Brain microvascular endothelial cell (primary cell): ENCODE measurements around the gene RSBN1L.

Experiments
- DNase-seq: peaks from one replicate; pipeline ENCODE4 v3.0.0-alpha.2; 2020
- H3K27ac ChIP-seq: fragments of 250-450 bp; sonication (Bioruptor Pico); 2 replicates; pipeline ENCODE4 v1.5.1; 2020; ENCODE audit warnings: mild to moderate bottlenecking, moderate library complexity
- H3K27me3 ChIP-seq: fragments of 250-450 bp; sonication (Bioruptor Pico); replicated peaks from 2 replicates; pipeline ENCODE4 v1.5.1; 2020; ENCODE audit warnings: mild to moderate bottlenecking
- H3K36me3 ChIP-seq: fragments of 250-450 bp; sonication (Bioruptor Pico); replicated peaks from 2 replicates; pipeline ENCODE4 v1.5.1; 2020; ENCODE audit warnings: mild to moderate bottlenecking
- H3K4me3 ChIP-seq: 2 replicates; pipeline ENCODE4 v1.5.1; 2011; ENCODE audit warnings: low read depth, mild to moderate bottlenecking, control low read depth, low read length, moderate library complexity
- in situ Hi-C: cut with HindIII; loops from 2 replicates; pipeline ENCODE4 v1.10.0; 2017; ENCODE audit warnings: low sequenced_read_pairs, low pct_ligation_motif_present
- TF ChIP-seq, protein P1 (sequence below): IDR thresholded peaks from 2 replicates; pipeline ENCODE4 v1.5.1; 2011; ENCODE audit warnings: low read depth, mild to moderate bottlenecking, moderate library complexity, low read length, control low read depth, inconsistent platforms; ENCODE audit errors: missing control alignments

Gene RSBN1L

DNA sequence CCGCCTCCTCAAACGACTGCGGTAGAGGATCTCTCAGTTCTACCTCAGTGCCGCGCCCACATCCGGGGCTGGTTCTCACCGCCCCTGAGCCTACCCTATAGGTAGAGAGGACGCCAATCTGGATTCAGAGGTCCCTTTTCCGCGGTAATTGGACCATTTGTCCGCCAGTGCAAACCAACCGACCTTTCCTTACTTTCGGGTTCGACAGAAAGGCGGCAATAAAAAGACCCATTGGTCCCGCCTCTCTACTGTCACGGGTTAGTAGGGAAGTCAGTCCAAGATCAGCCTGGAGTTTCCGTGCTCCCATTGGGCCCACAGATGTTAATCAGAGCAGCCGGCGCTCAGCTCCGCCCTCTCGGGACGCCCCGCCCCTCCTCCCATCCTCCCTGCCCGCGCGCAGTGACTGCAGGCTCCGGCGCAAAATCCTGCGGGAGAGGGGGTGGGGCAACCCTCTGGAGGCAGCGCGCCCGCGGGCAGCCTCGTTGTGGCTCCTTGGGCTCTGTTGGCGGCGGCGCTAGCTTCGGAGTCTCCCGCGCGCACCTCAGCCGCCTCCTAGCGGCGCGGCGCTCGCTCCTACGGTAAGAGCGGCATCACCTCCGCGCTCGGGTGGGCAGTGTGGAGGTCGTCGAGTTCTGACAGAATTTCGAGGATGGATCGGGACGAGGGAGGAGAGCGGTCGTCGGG is 102.3 kb downstream of the RSBN1L start, which contains the start of the genes PHTF2 and TMEM60:
Gene PHTF2 (plus strand): TSS at position 380 of the 684 bp plus-strand sequence.
Gene TMEM60 (minus strand): TSS at position 41 of the 684 bp plus-strand sequence. CDS start 4,061 bp downstream, outside the sequence.
- Histone ChIP-seq H3K27me3 (no peaks in the 10 kb centered on the region), H3K4me3 (peak within 1 kb of the TSS; percentile 97), H3K27ac (peak within 1 kb of the TSS; percentile 71), H3K36me3 (no peaks in the 10 kb centered on the region)
- in situ Hi-C loops: no loop called here
- TF ChIP-seq, protein P1, sequence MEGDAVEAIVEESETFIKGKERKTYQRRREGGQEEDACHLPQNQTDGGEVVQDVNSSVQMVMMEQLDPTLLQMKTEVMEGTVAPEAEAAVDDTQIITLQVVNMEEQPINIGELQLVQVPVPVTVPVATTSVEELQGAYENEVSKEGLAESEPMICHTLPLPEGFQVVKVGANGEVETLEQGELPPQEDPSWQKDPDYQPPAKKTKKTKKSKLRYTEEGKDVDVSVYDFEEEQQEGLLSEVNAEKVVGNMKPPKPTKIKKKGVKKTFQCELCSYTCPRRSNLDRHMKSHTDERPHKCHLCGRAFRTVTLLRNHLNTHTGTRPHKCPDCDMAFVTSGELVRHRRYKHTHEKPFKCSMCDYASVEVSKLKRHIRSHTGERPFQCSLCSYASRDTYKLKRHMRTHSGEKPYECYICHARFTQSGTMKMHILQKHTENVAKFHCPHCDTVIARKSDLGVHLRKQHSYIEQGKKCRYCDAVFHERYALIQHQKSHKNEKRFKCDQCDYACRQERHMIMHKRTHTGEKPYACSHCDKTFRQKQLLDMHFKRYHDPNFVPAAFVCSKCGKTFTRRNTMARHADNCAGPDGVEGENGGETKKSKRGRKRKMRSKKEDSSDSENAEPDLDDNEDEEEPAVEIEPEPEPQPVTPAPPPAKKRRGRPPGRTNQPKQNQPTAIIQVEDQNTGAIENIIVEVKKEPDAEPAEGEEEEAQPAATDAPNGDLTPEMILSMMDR: peak; percentile 69
- peak; percentile 100 for DNase-seq

DNA sequence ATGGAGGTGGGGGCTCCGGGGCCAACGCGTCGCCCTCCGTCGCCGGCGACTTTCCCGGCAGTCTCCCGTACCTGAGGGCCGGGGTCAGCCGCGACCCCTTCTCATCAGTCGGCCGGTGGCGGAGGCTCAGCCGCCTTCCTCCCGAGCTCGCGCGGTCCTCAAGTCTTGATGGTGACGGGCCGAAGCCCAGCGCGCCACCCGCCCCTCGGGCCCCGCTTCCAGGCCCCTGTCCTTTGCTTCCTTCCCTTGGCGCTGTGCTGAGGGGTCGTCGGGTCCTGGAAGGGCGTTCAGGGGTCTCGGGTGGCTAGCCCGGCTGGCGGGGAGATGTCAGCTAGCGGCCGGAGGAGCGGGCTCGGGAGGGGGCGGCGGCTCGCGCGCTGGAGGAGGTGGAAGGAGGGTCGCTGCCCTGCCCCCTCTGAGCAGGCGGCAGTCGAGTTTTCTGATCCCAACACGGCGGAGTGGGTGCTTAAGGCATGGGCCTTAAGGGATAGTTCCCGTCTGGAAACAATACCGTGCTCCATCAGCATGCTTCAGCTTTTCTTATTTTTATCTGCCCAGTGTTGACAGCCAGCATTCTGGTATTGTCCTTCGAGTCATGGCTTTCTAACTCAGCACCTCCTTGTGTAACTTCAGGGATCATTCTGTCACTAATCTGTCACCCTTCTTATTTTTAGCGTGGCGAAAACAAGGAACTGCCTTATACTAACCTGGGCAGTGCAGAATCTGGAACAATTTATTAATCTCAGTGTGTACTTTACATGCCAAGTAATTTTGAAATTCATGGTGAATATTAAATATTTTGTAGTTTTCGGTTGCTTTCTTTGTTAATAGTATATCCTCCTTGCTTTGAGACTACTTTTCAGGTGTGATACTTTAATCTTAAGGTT is 103.1 kb downstream of the RSBN1L start:
- in situ Hi-C loops: no loop called here
- Histone ChIP-seq H3K4me3 (peak overlapping the region; percentile 97), H3K36me3 (no peaks in the 10 kb centered on the region), H3K27ac (peak overlapping the region; percentile 35), H3K27me3 (no peaks in the 10 kb centered on the region)
- TF ChIP-seq, protein P1: no peak
- DNase-seq: peak; percentile 4

DNA sequence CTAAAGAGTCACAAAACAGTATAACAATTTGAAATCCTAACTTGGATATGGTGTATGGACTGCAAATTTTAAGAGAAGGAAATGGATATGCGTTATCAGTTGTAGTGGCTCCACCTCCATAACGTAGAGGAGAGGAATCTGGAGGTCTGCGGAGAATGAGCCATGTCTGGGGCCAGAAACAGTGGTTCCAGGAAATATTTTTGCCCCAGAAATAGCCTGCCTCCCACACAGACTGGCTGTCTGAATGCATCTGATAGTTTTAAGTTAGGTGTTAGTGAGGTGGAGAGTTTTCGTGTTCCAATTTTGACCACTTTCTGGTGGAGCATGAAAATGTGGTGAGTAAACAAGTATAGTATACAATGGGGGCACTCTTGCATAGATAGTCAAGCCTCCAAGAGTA is 103.9 kb downstream of the RSBN1L start:
- Histone ChIP-seq H3K4me3 (peak overlapping the region; percentile 24), H3K36me3 (no peaks in the 10 kb centered on the region), H3K27me3 (no peaks in the 10 kb centered on the region), H3K27ac (no peak overlapping the region)
- in situ Hi-C loops: no loop called here
- peak; percentile 58 for DNase-seq
- TF ChIP-seq, protein P1: no peak

DNA sequence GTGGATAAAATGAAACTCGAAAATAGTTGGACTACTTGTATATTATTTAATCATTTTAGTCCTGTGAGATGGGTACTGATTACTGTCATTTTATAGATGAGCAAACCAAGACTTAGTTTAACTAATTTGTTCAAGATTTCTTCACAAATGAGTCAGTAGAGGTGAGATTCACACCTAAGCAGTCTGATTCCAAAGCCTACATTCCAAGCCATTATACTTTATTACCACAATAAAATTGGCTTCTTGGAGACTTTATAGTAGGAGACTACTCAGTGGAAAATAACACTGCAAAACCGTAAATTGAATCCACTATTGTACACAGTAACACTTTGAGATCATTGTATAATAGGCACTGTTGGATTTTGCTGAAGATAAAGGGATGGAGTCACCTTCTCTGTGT is 104.5 kb downstream of the RSBN1L start:
- no peaks in the 10 kb centered on the region for H3K27me3 ChIP-seq
- TF ChIP-seq, protein P1: no peak
- no peak overlapping the region for H3K4me3 ChIP-seq
- in situ Hi-C loops: no loop called here
- no peaks in the 10 kb centered on the region for H3K36me3 ChIP-seq
- DNase-seq: no peak
- H3K27ac ChIP-seq: no peak overlapping the region

DNA sequence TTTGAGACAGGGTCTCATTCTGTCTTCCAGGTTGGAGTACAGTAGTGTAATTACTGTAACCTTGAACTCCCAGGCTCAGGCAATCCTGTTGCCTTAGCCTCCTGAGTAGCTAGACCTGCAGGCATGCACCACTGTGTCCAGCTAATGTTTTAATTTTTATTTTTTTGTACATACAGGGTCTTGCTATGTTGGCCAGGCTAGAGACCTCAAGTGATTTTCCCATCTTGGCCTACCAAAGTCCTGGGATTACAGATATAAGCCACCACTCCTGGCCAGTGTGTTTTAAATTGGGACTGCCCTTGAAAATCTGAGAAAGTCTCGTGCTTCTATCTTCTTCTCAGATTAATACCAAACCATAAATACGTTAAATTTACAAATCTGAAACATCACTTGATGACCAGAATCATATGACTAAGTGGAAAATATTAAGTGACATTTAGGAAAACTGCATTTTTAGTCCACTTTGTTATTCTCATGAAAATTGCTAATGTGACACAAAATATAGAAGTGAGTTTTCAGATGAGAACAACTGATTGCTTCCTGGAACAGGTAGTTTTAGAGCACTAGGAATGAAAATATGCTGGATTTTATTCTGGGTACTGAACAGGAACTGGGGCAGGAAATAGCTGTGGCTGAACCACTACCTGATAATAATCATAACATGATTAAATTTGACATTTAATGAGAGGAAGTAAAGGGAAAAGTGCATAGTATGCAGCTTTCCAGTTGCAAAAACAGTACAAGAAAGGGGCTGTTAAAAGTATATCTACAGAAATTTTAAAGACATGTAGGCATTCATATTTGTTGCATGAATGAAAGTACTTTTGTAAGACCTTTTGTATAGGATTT is 106.5 kb downstream of the RSBN1L start:
- no peak for DNase-seq
- in situ Hi-C loops: no loop called here
- Histone ChIP-seq H3K4me3 (no peak overlapping the region), H3K27me3 (no peaks in the 10 kb centered on the region), H3K27ac (no peak overlapping the region), H3K36me3 (no peaks in the 10 kb centered on the region)
- TF ChIP-seq, protein P1: no peak
